KMS-11 (cell line): ENCODE data around the gene CRYBA1.
"Not testable (repeated sequence)": the region's sequence is repeated elsewhere in the genome, so short reads cannot be mapped to it uniquely, and the experiment has no call there.

Experiments
- H2AFZ ChIP-seq: fragments of 200-600 bp; sonication (generic); 2 replicates; pipeline ENCODE4 v1.6.1; 2016; ENCODE audit warnings: antibody characterized with exemption, mixed run types, low read depth
- H3K27ac ChIP-seq: fragments of 200-600 bp; sonication (generic); 2 replicates; pipeline ENCODE4 v1.6.1; 2016; ENCODE audit warnings: mild to moderate bottlenecking, mixed run types
- H3K27me3 ChIP-seq: fragments of 200-600 bp; sonication (generic); 2 replicates; pipeline ENCODE4 v1.6.1; 2017; ENCODE audit warnings: mild to moderate bottlenecking, low read depth, mixed run types, moderate library complexity; ENCODE audit not compliant: insufficient read depth
- H3K36me3 ChIP-seq: fragments of 200-600 bp; sonication (generic); 2 replicates; pipeline ENCODE4 v1.6.1; 2017; ENCODE audit warnings: mild to moderate bottlenecking, mixed run types; ENCODE audit not compliant: insufficient read depth
- H3K4me1 ChIP-seq: fragments of 200-600 bp; sonication (generic); 2 replicates; pipeline ENCODE4 v1.6.1; 2016; ENCODE audit warnings: mild to moderate bottlenecking, low read depth, mixed run types; ENCODE audit not compliant: poor library complexity, severe bottlenecking
- H3K4me2 ChIP-seq: fragments of 200-600 bp; sonication (generic); 2 replicates; pipeline ENCODE4 v1.7.0; 2016; ENCODE audit warnings: mild to moderate bottlenecking, mixed run types
- H3K4me3 ChIP-seq: fragments of 200-600 bp; sonication (generic); IDR thresholded peaks from 2 replicates; pipeline ENCODE4 v1.6.1; 2017; ENCODE audit warnings: low read depth, low read length, mixed read lengths; ENCODE audit not compliant: insufficient read depth
- H3K79me2 ChIP-seq: fragments of 200-600 bp; sonication (generic); 2 replicates; pipeline ENCODE4 v1.6.1; 2016; ENCODE audit warnings: low read depth, mixed run types; ENCODE audit not compliant: insufficient read depth
- H3K9ac ChIP-seq: fragments of 200-600 bp; sonication (generic); 2 replicates; pipeline ENCODE4 v1.6.1; 2016; ENCODE audit warnings: mild to moderate bottlenecking, mixed run types
- H4K20me1 ChIP-seq: fragments of 200-600 bp; sonication (generic); 2 replicates; pipeline ENCODE4 v1.6.1; 2016; ENCODE audit warnings: mild to moderate bottlenecking, mixed run types; ENCODE audit not compliant: insufficient read depth
- TF ChIP-seq, protein P1 (sequence below): fragments of 200-600 bp; sonication (generic); conservative IDR thresholded peaks from 2 replicates; pipeline ENCODE4 v1.6.1; 2017; ENCODE audit warnings: low read depth, mild to moderate bottlenecking, antibody characterized with exemption, low read length, moderate library complexity, mixed read lengths

The CRYBA1 gene

DNA sequence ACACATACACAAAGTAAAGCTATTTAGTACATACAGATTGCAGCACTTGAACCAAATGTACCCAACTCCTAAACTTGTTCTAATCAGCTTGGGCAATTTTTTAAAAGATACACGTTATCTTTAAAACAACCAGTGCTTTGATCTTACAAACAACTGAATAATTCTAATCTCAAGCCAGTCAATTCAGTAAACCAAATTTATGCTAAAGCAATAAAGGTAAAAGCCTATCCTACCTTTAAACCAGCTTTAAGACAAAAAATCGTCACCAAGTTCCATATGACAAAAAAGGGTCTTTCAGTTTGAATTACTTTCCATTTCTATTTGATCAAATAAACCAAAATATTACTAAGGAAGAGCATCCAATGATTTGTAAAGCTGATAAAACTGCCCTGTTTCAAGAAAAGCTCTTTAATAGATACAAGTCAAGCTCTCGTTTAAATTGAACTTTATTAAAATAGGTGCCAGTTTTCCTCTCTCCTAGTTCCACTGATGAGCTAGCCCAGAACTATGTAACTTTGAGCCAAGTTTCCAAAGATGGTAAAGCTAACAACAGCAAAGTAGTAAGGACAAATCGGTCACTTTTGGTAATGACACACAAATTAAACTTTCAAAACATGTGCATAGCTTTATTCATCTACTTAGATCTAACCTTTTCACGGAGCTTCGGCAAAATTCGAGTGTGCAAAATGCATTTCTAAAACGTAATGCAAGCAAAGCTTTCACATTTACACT, 10.2 kb downstream of the CRYBA1 start:
- H3K27me3 ChIP-seq, result no peaks in the 10 kb centered on the region
- H3K36me3 ChIP-seq, result peaks cover 13% of the 10 kb centered on the region; the same call in 1 of the 2 replicates
- TF ChIP-seq, protein P1, sequence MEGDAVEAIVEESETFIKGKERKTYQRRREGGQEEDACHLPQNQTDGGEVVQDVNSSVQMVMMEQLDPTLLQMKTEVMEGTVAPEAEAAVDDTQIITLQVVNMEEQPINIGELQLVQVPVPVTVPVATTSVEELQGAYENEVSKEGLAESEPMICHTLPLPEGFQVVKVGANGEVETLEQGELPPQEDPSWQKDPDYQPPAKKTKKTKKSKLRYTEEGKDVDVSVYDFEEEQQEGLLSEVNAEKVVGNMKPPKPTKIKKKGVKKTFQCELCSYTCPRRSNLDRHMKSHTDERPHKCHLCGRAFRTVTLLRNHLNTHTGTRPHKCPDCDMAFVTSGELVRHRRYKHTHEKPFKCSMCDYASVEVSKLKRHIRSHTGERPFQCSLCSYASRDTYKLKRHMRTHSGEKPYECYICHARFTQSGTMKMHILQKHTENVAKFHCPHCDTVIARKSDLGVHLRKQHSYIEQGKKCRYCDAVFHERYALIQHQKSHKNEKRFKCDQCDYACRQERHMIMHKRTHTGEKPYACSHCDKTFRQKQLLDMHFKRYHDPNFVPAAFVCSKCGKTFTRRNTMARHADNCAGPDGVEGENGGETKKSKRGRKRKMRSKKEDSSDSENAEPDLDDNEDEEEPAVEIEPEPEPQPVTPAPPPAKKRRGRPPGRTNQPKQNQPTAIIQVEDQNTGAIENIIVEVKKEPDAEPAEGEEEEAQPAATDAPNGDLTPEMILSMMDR, result no peak
- H2AFZ ChIP-seq, result no peak overlapping the region
- no peaks in the 10 kb centered on the region for H3K4me1 ChIP-seq
- no peak overlapping the region for H3K9ac ChIP-seq
- H3K4me2 ChIP-seq, result no peak overlapping the region
- 0 out of 2 replicates have a peak, but pooled peaks cover 6% of the 10 kb centered on the region for H3K79me2 ChIP-seq
- no peak overlapping the region for H3K27ac ChIP-seq
- H4K20me1 ChIP-seq, result peaks cover 26% of the 10 kb centered on the region; the same call in 1 of the 2 replicates
- H3K4me3 ChIP-seq, result no peak overlapping the region

DNA sequence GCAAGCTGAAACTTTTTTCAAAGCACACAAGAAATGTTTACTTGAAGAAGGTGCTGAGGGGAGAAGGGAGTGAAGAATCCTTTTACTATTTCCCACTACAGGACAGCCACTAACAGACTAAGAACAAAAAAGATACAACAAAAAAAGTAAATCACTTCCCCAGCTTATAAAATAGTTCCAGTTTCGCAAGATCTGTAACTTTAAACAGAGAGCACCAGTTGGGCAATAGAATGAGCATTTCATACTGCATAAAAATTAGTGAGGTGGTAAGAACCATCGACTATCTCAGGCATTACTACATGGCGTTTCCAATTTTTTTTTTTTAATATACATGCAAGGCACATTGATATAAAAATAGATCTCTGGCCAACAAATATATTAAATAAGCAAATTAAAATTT, 11.1 kb downstream of the CRYBA1 start:
- Histone ChIP-seq H3K36me3 (peaks cover 19% of the 10 kb centered on the region; the same call in 1 of the 2 replicates), H3K4me2 (no peak overlapping the region), H3K79me2 (0 out of 2 replicates have a peak, but pooled peaks cover 6% of the 10 kb centered on the region), H3K4me3 (no peak overlapping the region), H4K20me1 (peaks cover 31% of the 10 kb centered on the region; the same call in 1 of the 2 replicates), H3K4me1 (no peaks in the 10 kb centered on the region), H3K9ac (no peak overlapping the region), H3K27me3 (no peaks in the 10 kb centered on the region), H2AFZ (no peak overlapping the region), H3K27ac (no peak overlapping the region)
- TF ChIP-seq, protein P1, result no peak

DNA sequence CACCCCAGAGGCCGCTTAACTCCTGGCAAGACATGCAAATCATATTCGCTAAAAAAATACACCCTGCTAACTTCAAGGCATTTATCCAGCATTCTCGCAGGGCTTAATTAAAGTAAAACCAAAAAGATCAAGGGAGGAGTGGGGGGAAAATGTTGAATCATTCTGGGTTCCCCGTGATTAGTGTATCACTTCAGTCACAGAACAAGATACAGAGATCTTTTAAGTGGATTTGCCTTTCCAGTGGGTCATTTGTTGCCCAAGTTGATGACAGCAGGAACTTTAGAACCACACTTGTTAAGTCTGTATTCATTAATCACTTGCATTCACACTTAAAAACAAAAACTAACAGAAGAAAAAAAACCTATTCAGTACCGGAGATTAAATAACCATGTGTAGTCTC, 17.3 kb downstream of the CRYBA1 start:
- no peak overlapping the region for H3K27ac ChIP-seq
- H3K4me3 ChIP-seq, result no peak overlapping the region
- H2AFZ ChIP-seq, result no peak overlapping the region
- H3K79me2 ChIP-seq, result peaks cover 28% of the 10 kb centered on the region
- peaks cover 49% of the 10 kb centered on the region for H4K20me1 ChIP-seq
- no peak overlapping the region for H3K4me2 ChIP-seq
- TF ChIP-seq, protein P1, result no peak
- no peaks in the 10 kb centered on the region for H3K27me3 ChIP-seq
- peaks cover 33% of the 10 kb centered on the region; the same call in 1 of the 2 replicates for H3K36me3 ChIP-seq
- H3K4me1 ChIP-seq, result no peaks in the 10 kb centered on the region
- H3K9ac ChIP-seq, result no peak overlapping the region

DNA sequence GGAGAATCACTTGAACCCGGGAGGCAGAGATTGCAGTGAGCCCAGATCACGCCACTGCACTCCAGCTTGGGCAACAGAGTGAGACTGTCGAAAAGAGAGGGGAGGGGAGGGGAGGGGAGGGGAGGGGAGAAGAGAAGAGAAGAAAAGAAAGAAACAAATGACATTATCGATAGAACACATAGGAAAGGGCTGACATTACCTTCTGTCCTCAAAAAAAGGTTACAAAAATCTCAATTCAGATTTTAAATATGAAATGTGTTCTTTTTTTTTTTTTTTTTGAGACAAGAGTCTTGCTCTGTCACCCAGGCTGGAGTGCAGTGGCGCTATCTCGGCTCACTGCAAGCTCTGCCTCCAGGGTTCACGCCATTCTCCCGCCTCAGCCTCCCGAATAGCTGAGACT, 25.3 kb downstream of the CRYBA1 start:
- H3K4me1 ChIP-seq, H3K4me2 ChIP-seq, H3K27me3 ChIP-seq, H3K9ac ChIP-seq, H2AFZ ChIP-seq, H3K4me3 ChIP-seq, H3K27ac ChIP-seq, H3K36me3 ChIP-seq: not testable (repeated sequence)
- Histone ChIP-seq H3K79me2 (peaks cover 93% of the 10 kb centered on the region), H4K20me1 (peaks cover 81% of the 10 kb centered on the region)

DNA sequence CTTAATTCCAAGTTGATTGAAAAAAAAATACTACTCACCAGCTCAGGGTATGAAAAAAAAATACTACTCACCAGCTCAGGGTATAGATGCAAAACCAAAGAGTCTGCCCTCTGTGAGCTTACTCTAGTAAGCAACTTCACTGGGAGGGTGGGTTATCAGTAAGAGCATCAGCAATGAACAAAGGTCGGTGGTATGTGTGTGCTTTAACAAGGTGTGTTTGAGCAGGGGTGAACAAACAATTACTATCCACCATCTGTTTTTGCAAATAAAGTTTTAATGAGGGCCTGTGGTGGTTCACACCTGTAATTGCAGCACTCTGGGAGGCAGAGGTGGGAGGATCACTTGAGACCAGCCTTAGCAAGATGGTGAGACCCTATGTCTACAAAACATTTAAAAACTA, 27.3 kb downstream of the CRYBA1 start:
- no peak overlapping the region for H3K9ac ChIP-seq
- no peak overlapping the region for H2AFZ ChIP-seq
- no peaks in the 10 kb centered on the region for H3K27me3 ChIP-seq
- peaks cover 8% of the 10 kb centered on the region for H3K4me1 ChIP-seq
- H3K79me2 ChIP-seq, result peaks cover 96% of the 10 kb centered on the region
- H3K27ac ChIP-seq, result no peak overlapping the region
- H4K20me1 ChIP-seq, result peaks cover 83% of the 10 kb centered on the region
- peaks cover 6% of the 10 kb centered on the region; the same call in 1 of the 2 replicates for H3K36me3 ChIP-seq
- H3K4me3 ChIP-seq, result no peak overlapping the region
- TF ChIP-seq, protein P1, result no peak
- no peak overlapping the region for H3K4me2 ChIP-seq
